HG02610 (cell line): ENCODE measurements around the gene ARF6.

Experiments
- ATAC-seq: cut with Tn5 transposase; IDR thresholded peaks from one replicate; pipeline ENCODE4 v1.9.1; 2021; ENCODE audit warnings: mild to moderate bottlenecking, moderate library complexity; ENCODE audit not compliant: unreplicated experiment

ARF6 gene

GRCh38 chr14:49939884-49940510 lies 47.1 kb downstream of the ARF6 start:
- ATAC-seq: no peak

- no peak for ATAC-seq
Observed at GRCh38 chr14:49940808-49941421, 48.0 kb downstream of the ARF6 start.

DNA sequence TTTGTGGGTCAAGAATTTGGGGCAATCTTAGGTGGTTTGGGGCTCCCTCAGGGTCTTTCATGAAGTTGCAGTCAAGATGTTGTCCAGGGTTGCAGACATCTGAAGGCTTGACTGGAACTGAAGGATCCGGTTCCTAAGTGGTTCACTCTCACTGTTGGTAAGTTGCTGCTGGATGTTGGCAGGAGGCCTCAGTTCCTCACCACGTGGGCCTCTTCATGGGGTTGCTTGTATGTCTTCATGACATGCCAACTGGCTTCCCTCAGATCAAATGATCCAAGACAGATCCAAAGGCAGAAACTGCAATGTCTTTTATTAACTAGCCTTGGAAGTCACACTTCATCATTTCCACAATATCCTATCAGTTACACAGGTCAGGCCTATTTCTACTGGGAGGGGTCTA lies 49.2 kb downstream of the ARF6 start:
- ATAC-seq: no peak

DNA sequence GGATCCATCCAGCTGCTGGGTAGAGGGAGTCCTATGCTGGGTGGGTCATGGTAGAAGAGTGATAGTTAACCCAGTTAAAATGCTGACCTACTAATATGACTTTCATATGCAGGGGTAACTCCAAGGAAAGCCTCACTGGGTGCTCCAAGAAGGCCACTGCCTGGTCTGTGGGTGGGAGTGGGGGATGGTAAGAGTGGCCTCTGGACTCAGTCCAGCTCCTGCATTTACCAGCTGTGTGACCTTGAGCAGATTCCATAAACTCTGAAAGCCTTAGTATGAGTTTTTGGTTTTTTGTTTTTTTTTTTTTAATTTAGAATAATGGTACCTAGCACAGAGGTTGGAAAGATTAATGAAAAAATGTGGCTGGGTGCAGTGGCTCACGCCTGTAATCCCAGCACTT lies 51.6 kb downstream of the ARF6 start:
- no peak for ATAC-seq

GRCh38 chr14:49945448-49946319 lies 52.8 kb downstream of the ARF6 start:
- ATAC-seq: no peak
